Measurements from ENCODE around the gene CMSS1.

The CMSS1 gene

DNA sequence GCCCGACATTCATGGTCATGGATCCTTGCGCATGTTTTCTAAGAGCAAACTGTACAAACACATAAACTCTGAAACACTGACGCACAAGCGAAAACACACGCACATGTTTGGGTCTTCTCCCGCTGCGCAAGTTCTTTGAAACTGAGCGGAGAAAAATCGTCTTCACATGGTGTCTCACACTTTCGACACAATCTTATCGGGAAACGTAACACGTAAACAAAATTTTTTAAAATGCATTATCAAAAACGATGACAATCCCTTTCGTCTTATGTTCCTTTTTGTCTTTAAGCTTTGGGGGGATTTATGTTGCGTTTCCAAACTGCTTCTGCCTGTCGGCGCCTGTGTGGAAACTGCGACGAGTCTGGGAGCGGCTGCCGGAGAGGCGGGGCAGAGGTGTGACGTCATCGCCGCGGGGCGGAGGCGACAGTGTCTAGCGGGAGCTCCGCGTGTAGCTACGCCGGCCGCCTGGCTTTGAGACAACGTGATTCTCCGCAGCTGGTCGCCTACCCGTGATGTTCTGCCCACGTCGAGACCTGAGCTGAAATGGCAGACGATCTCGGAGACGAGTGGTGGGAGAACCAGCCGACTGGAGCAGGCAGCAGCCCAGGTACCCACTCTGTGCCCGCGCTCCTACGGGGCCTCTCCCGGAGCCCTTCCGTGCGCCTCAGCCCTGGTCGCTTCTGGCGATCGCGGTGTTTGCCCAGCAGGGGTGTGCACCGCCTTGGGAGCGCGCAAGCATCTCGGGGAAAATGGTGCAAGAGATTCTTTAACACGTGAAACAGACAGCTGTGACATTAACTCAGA, at the start of gene CMSS1:
CMSS1 (plus strand) TSS at position 426 of the 804 bp plus-strand sequence.
- DNase-seq, result peak; percentile 91 to 95 (median 94)

DNA sequence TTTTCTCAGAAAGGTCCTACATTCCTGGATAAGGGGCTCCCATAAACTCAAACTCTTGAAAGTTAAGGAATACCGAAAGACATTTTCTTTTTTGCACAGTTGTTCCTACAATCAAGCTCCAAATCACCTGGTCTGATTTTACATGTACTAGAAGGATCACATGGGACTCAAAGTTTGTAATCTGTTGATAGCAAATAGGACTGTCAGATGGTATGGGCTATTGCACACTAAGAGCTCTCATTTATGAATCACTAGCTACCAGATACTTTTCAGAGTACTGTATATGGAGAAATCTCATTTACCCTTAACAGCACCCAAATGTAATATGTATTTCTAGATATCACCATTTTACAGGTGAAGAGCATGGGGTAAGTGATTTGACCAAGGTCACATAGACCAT, 49.5 kb upstream of the CMSS1 start:
- no peak for DNase-seq

DNA sequence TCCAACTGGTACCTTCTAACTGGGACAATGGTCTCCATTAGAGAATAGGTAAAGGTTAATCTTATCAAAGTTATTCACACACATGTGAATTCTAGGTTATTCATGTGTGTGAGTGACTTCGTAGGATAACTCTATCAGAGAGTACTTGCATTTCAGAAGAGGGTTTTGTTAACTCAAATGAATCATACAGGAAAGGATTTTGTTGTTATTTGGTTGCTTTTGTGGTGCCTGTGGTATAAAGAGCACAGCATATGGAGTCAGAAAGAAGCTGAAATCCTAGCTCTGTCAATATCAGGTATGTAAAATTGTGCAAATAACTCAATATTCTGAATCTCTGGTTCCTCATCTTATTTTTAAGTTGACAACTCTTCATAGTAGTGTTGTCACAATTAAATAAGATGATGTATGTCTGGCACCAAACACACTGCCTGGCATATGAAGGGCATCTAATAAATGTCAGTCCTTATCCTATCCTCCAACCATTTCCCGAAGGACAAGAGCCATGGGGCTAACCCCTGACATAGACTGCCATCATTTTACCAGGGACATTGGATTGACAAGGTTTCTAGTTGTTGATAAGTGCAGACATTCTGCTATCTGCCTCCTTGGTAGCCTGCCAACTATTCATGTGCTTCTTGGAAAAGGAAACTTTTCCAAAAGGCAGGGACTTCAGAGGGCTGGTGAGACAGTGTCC, 48.7 kb upstream of the CMSS1 start:
- no peak for DNase-seq

DNA sequence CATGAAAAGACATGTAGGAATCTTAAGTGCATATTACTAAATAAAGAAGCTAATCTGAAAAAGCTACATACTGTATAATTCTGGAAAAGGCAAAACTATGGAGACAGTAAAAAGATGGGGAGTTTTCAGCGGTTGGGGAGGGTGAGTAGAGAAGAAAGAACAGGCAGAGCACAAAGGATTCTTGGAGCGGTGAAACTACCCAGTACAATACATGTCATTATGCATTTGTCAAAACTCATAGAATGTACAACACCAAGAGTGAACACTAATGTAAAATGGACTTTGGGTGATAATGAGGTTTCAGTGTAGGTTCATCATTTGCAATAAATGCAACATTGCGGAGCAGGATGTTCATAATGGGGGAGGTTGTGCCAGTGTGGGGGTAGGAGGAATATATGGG, 45.5 kb upstream of the CMSS1 start:
- no peak for DNase-seq

DNA sequence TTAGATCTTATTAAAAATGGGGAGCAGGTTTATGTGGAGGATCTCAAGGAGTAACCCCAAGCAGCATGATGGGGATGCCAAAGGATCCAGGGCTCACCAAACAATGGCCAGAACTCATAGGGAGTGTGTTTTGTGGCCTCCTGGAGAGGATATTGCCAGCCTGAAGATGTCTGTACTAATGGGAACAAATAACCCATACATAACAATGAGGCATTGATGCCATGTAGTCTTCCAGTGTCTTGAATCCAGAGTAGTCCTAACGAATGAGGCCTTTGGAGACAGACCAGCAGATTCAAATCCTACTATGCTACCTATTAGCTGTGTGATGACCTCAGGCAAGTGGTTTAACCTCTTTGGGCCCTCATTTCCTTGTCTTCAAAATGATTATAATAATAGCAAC, 45.0 kb upstream of the CMSS1 start:
- no peak for DNase-seq

DNA sequence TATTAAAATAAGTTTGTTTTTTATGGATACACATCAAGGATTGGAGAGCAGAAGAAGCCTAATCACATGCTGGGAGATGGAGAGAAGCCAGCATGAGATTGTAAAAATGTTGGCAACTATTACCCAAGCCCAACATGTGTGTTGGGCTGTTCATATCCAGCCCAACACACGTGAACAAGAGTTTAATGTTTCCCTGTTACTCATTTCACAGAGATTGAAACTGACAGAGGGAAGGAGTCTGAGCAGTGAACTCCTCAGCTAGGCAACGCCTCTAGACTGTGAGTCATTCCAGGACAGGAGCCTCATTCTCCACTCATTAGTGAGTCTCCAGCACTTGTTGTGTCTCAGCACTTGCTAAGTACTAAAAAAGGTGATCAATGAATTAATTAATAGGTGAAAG, 43.2 kb upstream of the CMSS1 start:
- DNase-seq, result no peak

DNA sequence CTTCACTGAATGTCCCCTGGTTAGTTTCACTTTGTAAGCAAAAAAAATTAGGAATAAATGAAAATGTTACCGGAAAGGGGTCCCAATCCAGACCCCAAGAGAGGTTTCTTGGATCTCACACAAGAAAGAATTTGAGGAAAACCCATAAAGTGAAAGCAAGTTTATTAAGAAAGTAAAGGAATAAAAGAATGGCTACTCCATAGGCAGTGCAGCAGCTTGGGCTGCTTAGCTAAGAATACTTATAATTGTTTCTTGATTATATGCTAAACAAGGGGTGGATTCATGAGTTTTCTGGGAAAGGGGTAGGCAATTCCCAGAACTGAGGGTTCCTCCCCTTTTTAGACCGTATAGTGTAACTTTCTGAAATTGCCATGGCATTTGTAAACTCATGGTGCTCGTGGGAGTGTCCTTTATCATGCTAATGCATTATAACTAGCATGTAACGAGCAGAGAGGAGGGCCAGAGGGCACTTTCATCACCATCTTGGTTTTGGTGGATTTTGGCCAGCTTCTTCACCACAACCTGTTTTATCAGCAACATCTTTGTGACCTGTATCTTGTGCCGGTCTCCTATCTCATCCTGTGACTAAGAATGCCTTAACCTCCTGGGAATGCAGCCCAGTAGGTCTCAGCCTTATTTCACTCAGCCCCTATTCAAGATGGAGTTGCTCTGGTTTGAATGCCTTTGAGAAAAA, 41.0 kb upstream of the CMSS1 start:
- DNase-seq, result no peak

DNA sequence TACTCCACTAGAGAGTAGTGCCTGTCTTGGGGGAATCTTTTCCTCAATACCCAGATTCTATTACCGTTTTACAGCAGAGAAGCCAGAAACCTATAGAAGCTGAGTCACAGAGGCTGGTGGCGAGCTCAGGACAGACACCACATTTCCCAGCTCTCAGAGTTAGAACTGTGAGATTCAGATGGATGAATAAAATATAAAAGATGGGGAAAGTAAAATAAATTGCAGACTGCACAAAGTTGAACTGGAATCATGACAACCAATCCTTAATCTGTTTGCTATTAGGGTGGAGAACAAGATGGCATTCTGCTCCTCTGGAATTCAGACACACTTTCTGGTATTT, 40.5 kb upstream of the CMSS1 start:
- DNase-seq, result no peak

DNA sequence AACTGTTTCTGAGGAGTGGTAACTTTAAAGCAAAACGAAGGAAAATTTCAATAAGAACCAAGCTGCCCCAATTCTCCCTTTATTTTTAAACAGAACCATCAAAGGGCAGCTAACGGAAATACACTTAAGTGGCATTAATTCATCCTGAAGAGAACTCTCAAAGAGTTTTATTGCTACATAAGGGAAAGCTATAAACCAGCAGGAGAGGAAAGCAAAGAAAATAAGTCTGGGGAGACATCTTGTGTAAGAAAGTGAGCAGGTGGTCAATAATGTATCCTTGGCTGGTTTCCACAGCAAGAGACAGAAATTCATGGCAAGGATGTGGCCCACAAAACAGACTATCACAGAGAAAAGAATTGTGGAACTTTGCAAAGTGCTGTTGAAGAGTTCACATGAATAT, 40.0 kb upstream of the CMSS1 start:
- no peak for DNase-seq

DNA sequence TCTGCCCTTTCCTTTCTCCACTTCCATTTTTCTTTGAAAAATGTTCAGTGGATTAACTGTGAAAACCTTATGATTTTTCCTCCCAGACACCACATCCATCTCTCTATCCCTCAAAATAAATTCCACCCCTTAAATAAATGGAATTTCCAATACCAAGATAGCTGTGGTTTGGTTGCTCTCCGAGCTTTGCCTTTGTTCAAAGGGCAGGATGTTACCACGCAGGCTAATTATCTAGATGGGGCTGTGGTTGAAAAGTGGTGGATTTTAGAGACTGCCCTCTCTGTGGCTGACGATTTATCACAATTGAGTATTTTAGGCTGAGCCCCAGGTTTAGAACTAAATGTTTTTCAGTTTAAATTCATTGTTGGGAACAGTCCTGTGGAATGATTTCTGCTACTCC, 36.9 kb upstream of the CMSS1 start:
- DNase-seq, result no peak

DNA sequence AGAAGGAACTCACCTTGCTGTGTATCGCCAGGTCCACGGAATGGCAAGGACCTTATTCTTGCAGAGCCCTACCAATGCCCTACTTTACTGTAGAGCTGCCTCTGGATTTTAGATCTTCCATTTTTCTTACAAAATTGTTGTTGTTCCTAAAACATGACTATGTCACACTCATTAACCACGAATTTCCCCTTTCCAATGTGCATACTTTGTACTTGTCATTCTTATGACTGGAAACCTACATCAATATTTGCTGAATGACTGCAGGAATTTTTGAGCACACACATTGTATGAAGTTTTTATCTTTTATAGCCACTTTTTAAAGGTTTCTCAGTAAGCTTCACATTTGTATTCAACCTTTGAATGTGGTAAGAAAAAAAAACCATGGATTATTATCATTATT, 35.9 kb upstream of the CMSS1 start:
- DNase-seq, result no peak

DNA sequence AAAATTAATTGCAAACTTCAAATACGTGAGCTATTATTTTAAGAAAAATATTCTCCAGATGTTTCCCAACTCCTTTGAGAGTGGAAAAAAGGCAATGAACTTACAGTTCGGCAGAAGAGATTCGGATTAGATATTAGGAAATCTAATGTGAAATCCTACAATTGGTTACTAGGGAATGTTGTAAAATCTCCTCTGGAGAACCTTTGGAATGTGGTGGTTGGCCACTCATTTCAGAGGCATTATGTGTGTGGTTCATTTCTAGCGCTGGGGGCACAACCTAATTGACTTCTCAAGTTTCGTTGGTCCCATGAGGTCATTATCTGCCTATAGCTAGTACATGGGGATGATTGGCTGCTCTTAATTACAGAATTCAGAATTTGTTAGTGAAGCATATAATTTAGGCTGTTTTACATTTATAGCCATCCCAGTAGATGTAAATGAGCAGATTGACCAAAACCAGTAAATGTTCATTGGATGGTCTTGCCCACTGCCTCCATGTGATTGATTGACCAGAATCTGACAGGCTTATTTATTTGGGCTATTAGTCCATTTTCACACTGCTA, 34.6 kb upstream of the CMSS1 start:
- DNase-seq, result no peak

DNA sequence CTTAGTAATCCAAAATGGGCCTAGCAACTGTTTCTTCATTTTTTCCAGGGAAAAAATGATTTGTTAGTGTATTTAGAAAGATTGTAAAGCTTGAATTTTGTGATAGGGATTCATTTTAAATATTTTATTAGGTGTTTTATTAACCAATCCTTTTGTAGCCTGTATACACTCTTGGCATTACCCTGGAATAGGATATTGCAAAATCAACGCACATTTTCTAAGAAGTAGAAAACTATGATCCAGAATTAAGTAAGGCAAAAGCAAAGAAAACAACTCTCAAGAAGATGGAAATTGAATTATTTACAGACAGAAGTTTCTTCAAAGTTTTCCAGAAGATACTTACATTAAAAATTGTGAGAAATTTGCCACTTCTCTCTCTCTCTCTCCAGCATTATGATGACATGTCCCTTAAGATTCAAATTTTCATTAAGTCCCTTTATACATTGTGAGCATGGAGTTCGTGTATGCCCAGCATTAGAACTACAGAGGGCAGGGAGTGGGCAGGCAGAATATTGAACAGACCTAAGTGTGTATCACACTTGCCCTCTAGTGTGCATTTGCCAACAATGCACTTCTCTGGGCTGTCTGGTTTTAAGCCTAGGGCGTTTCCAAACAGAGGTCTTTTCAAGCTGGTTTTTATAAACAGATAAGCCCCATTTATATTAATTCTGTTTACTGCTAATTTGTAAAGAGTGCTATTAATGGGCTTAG, 28.5 kb upstream of the CMSS1 start:
- no peak for DNase-seq

DNA sequence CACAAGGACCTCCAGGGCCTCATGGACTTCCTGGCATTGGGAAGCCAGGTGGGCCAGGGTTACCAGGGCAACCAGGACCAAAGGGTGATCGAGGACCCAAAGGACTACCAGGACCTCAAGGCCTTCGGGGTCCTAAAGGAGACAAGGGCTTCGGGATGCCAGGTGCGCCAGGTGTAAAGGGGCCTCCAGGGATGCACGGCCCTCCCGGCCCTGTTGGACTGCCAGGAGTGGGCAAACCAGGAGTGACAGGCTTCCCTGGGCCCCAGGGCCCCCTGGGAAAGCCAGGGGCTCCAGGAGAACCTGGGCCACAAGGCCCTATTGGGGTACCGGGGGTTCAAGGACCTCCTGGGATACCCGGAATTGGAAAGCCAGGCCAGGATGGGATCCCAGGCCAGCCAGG, 23.2 kb upstream of the CMSS1 start:
- DNase-seq, result no peak

DNA sequence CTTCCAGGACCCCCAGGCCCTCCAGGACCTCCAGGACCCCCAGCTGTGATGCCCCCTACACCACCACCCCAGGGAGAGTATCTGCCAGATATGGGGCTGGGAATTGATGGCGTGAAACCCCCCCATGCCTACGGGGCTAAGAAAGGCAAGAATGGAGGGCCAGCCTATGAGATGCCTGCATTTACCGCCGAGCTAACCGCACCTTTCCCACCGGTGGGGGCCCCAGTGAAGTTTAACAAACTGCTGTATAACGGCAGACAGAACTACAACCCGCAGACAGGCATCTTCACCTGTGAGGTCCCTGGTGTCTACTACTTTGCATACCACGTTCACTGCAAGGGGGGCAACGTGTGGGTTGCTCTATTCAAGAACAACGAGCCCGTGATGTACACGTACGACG, 22.1 kb upstream of the CMSS1 start:
- no peak for DNase-seq

DNA sequence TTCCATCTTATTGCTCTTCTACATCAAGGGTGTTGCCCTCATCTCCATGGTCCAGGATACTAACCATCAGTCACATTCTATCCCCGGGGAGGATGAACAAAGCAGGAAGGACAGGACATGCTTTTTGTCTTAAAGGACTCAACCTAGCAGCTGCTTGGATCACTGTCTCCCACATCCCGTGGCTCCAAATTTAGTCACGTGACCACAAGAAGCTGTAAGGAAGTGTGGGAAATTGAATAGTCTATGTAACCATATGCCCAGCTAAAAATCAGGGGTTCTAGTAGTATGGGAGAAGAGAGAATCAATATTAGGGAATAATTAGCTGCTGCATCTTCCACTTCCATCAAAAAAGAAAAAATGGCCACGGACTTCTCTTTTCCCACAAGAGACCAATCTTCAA, 18.2 kb upstream of the CMSS1 start:
- DNase-seq, result no peak

DNA sequence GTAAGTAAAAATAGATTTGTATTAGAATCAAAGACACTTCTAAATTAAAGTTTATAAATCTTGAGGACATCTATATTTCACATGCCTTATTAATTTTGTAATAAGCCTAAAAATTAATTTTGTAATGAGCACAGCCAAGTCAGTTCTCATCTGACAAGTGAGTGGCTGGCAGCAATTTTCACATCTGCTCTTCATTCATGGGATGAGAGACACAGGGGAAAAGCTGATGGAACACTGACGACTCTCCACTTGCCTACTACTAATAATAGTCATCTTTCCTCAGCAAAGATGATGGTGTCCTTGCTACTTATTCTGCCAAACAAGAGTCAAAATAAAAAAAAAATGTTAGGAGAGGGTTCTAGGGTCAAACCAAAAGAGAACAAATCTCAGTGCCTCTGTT, 14.4 kb upstream of the CMSS1 start:
- DNase-seq, result no peak

DNA sequence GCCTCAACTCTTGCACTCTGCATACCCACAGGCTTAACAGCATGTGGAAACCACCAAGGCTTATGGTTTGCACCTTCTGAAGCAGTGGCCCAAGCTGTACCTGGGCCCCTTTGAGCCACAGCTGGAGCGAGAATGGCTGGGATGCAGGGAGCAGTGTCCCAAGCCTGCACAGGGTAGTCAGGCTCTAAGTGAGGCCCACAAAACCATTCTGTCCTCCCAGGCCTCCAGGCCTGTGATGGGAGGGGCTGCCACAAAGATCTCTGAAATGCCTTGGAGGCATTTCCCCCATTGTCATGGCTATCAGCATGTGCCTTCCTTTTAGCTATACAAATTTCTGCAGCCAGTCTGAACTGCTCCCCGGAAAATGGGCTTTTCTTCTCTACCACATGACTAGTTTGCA, 12.5 kb upstream of the CMSS1 start:
- no peak for DNase-seq

DNA sequence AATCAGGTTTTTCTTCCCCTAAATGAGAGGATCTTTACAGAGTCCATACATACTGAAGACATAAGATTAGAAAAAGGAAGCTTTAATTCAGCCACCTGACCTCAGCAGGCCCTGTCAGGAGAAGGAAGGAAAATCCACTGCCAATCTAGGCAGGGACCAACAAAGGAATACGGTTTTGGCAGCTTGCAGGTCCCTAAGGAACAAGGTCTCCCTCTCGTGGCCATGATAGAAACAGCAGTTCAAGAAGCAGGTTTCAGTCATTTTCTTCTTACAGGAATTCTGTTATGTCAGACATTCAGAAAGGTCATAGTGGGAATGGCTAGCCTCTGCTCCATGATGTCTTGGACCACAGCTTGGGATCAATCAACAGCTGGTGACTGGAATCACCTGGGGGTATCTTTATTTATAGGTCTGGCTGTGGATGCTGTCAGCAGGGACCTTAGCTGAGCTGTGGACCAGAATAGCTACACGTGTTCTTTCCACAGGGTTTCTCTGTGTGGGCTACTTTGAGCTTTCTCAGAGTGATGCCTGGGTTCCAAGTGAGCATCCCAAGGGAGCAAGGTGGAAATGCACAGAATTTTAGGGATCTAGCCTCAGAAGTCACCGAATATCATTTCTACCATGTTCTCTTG, 9.4 kb upstream of the CMSS1 start:
- DNase-seq, result peak in 1 of 4 experiments; percentile 4

DNA sequence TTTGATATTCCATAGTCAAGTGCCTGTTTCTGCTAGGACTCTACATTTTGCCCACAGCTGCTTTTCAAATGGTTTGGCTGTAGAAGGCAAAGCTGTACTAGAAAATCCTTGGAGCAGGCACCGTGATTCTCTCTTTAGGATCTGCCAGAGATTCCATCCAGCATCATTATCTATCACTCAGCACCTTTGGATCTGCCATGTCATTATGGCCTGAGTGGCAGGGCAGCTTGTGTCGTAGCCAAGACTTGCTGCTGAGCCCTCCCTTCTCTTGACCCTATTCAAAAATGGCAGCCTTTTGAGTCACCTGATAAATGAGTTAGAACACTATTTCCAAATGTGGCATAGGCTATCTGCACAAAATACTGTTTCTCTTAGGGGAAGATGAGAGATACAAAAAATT, 8.1 kb upstream of the CMSS1 start:
- DNase-seq, result no peak

DNA sequence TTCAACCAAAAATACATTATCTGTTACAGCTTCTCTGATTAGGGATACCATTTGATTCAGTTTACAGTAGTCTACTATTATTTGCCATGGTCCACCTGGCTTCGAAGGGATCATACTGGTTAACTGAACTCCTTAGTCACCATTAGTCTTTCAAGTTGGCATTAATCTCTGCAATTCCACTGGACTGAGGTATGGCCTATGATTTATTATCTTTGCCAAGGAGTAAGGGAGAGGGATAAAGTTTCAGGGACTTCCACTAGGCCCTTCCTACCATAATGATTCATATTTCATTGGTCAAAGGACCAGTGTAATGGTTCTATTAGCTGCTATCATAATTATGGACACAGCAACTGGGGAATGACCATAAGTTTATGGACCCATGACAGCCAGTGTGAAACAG, 7.3 kb upstream of the CMSS1 start:
- no peak for DNase-seq

DNA sequence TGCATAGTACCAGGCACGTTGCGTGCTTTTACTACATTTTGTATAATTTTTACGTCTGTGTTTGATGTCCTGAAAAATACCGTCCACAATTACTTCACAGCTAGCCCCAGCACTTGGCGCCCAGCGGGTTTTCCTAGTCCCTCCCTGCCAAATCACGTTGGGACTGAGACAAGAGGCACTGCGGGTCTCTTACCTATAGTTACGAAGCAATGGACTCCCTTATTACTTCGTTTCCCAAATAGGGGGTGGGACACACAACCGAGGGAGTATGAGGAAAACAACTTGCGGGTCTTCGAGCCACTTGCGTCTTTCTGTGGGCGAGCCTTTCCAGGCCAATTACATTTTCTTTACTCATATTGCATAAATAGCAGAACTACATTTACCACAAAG, 620 bp upstream of the CMSS1 start:
- no peak for DNase-seq

DNA sequence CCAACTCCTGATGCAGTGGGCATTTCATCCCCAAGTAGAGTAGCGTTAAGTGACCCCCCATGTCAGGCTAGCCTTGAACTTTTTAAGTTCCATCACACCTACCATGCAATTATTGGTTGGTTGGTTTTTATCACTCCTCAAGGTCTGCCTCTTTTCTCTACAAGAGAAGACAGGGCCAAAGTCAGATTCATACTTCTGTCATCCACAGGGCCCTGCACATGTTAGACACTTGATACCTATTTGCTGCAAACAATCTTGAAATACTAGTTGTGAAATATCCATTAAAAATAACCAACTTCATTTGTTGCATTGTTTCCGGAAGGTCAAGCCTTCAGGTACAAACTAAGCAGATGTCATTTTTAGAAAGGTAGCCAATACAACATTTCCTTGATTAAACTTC, 1.2 kb downstream of the CMSS1 start:
- no peak for DNase-seq

All from activated CD4-positive, CD25-positive, alpha-beta regulatory T cell (primary cell).